Upper lobe of left lung (tissue), 6 donors: Measurements from ENCODE around the gene NOCT. TPM values are rescaled to one million over a fixed set of nuclear protein-coding genes. Genes with fewer than 3 reads are reported as not detected.
"Not testable (repeated sequence)": the region's sequence is repeated elsewhere in the genome, so short reads cannot be mapped to it uniquely, and the experiment has no call there.

ENCODE experiments used
- ATAC-seq, 2 donors: fragments of 200-7000 bp; cut with Tn5 transposase; one replicate each; pipeline ENCODE4 v1.9.1; 2022; ENCODE audit warnings: mild to moderate bottlenecking in 2 of 2, moderate library complexity in 2 of 2; ENCODE audit not compliant: low FRiP score in 2 of 2
- DNase-seq, 2 donors: peaks; one replicate each; pipeline ENCODE4 v3.0.0-alpha.2; 2019 to 2020
- H3K27ac ChIP-seq, 4 donors: fragments of 200-600 bp; sonication (generic); one replicate each; pipeline ENCODE4 v1.5.1; 2016 to 2019
- H3K27me3 ChIP-seq, 4 donors: fragments of 200-600 bp; sonication (generic); one replicate each; pipeline ENCODE4 v1.5.1; 2017 to 2019
- H3K36me3 ChIP-seq, 4 donors: fragments of 200-600 bp; sonication (generic); one replicate each; pipeline ENCODE4 v1.5.1; 2016 to 2019
- H3K4me1 ChIP-seq, 4 donors: fragments of 200-600 bp; sonication (generic); one replicate each; pipeline ENCODE4 v1.5.1; 2018 to 2019
- H3K4me3 ChIP-seq, 4 donors: fragments of 200-600 bp; sonication (generic); one replicate each; pipeline ENCODE4 v1.5.1; 2017 to 2019; ENCODE audit warnings: mild to moderate bottlenecking in 2 of 4, moderate library complexity in 1 of 4
- H3K9me3 ChIP-seq, 4 donors: fragments of 200-600 bp; sonication (generic); one replicate each; pipeline ENCODE4 v1.5.1; 2018 to 2019
- CTCF ChIP-seq, 6 experiments: fragments of 450-650 bp in 4 of 6; fragments of 200-600 bp in 2 of 6; sonication (generic) in 2 of 6; IDR thresholded peaks; one replicate each; pipeline ENCODE4 v1.5.1; 2016 to 2019; ENCODE audit warnings: antibody characterized with exemption in 6 of 6
- EP300 ChIP-seq, 4 donors: sonication (generic); formaldehyde crosslinking; IDR thresholded peaks; one replicate each; pipeline ENCODE4 v1.5.1; 2017; ENCODE audit warnings: antibody characterized with exemption in 4 of 4, control low read depth in 2 of 4
- POLR2A ChIP-seq, 4 donors: fragments of 450-650 bp; IDR thresholded peaks; one replicate each; pipeline ENCODE4 v1.5.1; 2016 to 2017; ENCODE audit warnings: antibody characterized with exemption in 4 of 4, mild to moderate bottlenecking in 2 of 4
- POLR2AphosphoS5 ChIP-seq, 2 donors: sonication (generic); formaldehyde crosslinking; IDR thresholded peaks; one replicate each; pipeline ENCODE4 v1.5.1; 2017; ENCODE audit warnings: antibody characterized with exemption in 2 of 2
- WGBS, 2 donors: methylation state at CpG; one replicate each; pipeline ENCODE4 v1.1.5; 2017 to 2018; 5-methylcytosine and 5-hydroxymethylcytosine counted together
- total RNA-seq, 6 donors: library from RNA; depleted of rRNA in 4 of 6; stranded (reverse); fragments of >200 nt in 4 of 6; gene quantifications; one replicate each; pipeline versions ENCODE4 v1.1.0 to v1.2.1, GENCODE V29; 2016 to 2021
- donor health status: DM: no; HTN: no; CAD: no; lungs with moderate emphysema.
- donor health status: DM: no; HTN: yes; CAD: no; lungs with severe emphysema.

NOCT gene
- total RNA-seq, 6 donors from 2014 or later, result 1.9 to 14.3 (median 4.7) TPM

DNA sequence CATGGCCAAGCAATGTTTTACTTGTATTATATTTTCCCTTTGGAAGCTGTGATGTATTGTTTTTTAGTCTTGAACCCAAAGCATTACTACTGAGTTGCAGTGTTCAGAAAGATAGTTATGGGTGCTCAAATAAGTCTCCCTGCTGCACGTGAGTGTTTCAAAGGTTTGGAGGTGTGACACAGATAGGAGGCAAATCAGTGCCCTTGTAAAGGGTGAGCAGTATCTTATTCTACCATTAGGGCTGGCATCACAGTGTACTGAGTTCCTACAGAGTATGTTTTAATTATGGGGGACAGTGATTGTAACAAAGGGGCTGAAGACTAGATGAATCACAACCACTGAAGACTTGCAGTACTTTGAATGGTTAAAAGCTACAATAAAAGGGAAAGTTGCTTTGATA, 38.3 kb downstream of the NOCT start:
- no peak overlapping the region for H3K4me3 ChIP-seq
- H3K27me3 ChIP-seq, result no peaks in the 10 kb centered on the region
- H3K36me3 ChIP-seq, result peaks cover 5 to 76% (median 12%) of the 10 kb centered on the region in 4 donors
- ATAC-seq (no peak), DNase-seq (no peak)
- H3K9me3 ChIP-seq, result no peaks in the 10 kb centered on the region
- no peak overlapping the region for H3K27ac ChIP-seq
- peaks cover 4 to 11% (median 8%) of the 10 kb centered on the region in 4 donors for H3K4me1 ChIP-seq
- TF ChIP-seq CTCF (IDR thresholded peaks at IDR 0.05) (no peak), EP300 (IDR thresholded peaks at IDR 0.05) (no peak), POLR2AphosphoS5 (IDR thresholded peaks at IDR 0.05) (no peak), POLR2A (IDR thresholded peaks at IDR 0.05) (no peak)
- WGBS, 2 donors, result 92 to 100% methylated on average over 1 of the region's 1 CpG

GRCh38 chr4:139054791-139055505, 39.4 kb downstream of the NOCT start:
- Histone ChIP-seq H3K36me3 (peaks cover 10 to 80% (median 16%) of the 10 kb centered on the region in 4 donors), H3K27me3 (no peaks in the 10 kb centered on the region), H3K9me3 (no peaks in the 10 kb centered on the region), H3K4me3 (no peak overlapping the region), H3K4me1 (peaks cover 4 to 11% (median 8%) of the 10 kb centered on the region in 4 donors), H3K27ac (no peak overlapping the region)
- DNase-seq, result no peak
- no peak for ATAC-seq
- TF ChIP-seq POLR2A (IDR thresholded peaks at IDR 0.05) (no peak), CTCF (IDR thresholded peaks at IDR 0.05) (no peak), EP300 (IDR thresholded peaks at IDR 0.05) (no peak), POLR2AphosphoS5 (IDR thresholded peaks at IDR 0.05) (no peak)
- WGBS, 2 donors, result 62 to 77% methylated on average over 1 of the region's 1 CpG

DNA sequence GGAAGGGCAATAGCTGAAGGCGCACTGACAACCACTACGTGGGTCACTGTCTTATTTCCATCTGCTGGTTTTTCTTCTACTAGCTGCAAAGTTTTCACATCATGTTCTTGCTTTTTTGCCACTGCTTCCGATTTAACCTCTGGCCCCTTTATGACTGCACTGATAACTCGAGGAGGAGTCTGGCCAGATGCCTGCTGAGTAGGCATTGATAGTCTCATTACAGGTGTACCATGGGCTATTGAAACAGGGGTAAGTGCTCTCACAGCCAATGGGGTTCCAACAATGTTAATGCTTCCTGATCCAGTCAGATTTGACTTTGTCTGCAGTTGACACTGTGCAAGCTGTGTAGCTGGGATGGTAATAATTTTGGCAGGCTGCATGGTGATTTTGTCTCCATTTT, 43.4 kb downstream of the NOCT start:
- H3K27ac ChIP-seq, H3K9me3 ChIP-seq, ATAC-seq, H3K4me3 ChIP-seq, DNase-seq, H3K27me3 ChIP-seq: not testable (repeated sequence)
- H3K36me3 ChIP-seq, result peaks cover 17 to 91% (median 43%) of the 10 kb centered on the region in 4 donors
- 76 to 81% methylated on average over 4 of the region's 4 CpGs for WGBS, 2 donors
- peaks cover 4 to 11% (median 8%) of the 10 kb centered on the region in 4 donors for H3K4me1 ChIP-seq

DNA sequence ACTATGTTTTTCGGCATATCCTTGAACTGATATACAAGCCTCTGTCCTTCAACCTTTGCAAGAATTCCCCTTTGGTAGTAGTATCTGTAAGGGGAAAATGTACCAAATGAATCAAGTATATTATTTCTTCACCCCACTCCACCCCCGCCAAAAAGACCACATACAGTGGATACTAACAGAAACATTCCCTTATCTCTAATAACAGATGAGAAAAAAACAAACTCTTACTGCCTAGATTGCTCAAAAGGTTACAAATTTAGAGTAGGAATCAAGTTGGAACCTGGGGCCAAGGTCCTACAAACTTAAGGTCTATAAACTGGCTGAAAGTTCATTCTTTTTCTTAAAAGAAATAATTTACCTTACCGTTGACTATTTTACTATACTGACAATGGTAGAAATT, 45.0 kb downstream of the NOCT start:
- Histone ChIP-seq H3K27me3 (no peaks in the 10 kb centered on the region), H3K27ac (no peak overlapping the region), H3K4me3 (no peak overlapping the region), H3K36me3 (peaks cover 17 to 89% (median 54%) of the 10 kb centered on the region in 4 donors), H3K4me1 (peaks cover 0 to 3% (median 0%) of the 10 kb centered on the region in 4 donors), H3K9me3 (no peaks in the 10 kb centered on the region)
- DNase-seq, result no peak
- no peak for TF ChIP-seq EP300 (IDR thresholded peaks at IDR 0.05)
- no peak for TF ChIP-seq POLR2A (IDR thresholded peaks at IDR 0.05)
- no peak for TF ChIP-seq CTCF (IDR thresholded peaks at IDR 0.05)
- no peak for TF ChIP-seq POLR2AphosphoS5 (IDR thresholded peaks at IDR 0.05)
- WGBS, 2 donors, result 75 to 99% methylated on average over 3 of the region's 3 CpGs
- ATAC-seq, result no peak

DNA sequence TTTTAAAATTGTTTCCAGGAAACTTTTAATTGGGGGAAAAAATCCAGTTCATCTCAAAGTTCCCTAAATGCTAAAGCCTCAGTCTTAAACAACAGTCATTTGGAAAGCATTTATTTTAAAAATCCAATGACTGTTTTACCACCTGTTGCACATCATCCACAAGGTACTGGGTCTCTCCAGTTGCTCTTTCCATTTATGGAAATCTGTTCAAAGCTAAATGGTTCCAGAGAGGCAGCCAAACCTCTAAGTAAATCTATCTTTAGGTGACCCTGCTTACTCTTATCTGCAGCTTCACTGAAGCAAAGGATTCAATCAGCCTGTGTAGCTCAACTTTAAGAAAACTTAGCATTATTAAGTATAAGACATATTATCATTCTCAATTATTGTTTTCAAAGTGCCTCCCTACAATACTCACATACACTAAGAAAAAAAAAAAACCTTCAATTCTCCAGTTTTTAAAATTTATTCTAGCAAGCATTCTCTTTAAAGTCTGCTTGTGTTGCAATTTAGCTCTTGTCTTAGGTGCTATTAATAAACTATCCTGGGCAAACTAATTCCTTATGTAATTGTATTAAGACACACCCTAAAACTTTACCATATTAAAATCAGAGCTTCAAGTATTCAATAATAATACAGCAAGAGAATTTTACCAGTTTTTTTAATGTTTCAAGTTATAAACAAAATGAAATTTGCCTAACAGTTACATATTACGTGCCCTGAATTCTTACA, 60.6 kb downstream of the NOCT start:
- peaks cover under 1 to 25% (median 8%) of the 10 kb centered on the region in 4 donors for H3K36me3 ChIP-seq
- DNase-seq (no peak), ATAC-seq (no peak)
- WGBS, 2 donors, result 84 to 86% methylated on average over 1 of the region's 1 CpG
- H3K9me3 ChIP-seq, result no peaks in the 10 kb centered on the region
- TF ChIP-seq EP300 (IDR thresholded peaks at IDR 0.05), result no peak
- no peak for TF ChIP-seq CTCF (IDR thresholded peaks at IDR 0.05)
- no peak for TF ChIP-seq POLR2A (IDR thresholded peaks at IDR 0.05)
- no peak for TF ChIP-seq POLR2AphosphoS5 (IDR thresholded peaks at IDR 0.05)
- H3K27me3 ChIP-seq, result no peaks in the 10 kb centered on the region
- H3K27ac ChIP-seq, result no peak overlapping the region
- peaks cover 14 to 28% (median 22%) of the 10 kb centered on the region in 4 donors for H3K4me1 ChIP-seq
- no peak overlapping the region for H3K4me3 ChIP-seq
